ENCODE data around the gene ZNF438. TPM values are rescaled to one million over a fixed set of nuclear protein-coding genes. Genes with fewer than 3 reads are reported as not detected.
"Not testable (repeated sequence)": the region's sequence is repeated elsewhere in the genome, so short reads cannot be mapped to it uniquely, and the experiment has no call there.

The ZNF438 gene
- total and polyA plus RNA-seq, 7 donors = 12.3 to 27.9 (median 20.7) TPM

DNA sequence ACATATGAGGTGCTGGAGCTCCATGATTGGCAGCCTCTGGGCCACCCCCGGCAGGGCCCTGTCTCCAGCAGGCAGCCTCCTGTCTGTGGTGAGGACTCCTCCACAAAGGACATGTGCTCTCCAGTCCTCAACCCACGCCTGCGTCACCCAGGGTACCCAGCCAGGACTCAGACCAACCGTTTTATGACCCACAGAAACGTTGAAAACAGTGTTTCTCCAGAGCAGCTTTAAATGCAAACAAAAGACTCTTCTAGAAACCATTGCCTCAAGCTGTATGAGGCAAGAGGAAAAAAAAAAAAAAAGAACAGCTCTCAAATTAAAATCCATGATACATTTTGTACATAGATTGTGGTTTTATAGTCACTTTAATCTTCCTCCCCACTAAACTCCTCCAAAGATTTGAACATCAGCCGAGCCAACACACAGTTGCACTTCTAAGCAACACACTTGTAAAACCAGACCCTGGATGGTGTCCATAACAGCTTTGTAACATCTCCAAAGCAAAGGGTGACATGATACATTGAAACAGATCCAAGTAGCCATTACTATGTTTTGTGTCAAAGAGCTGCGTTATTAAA is 227.1 kb downstream of the ZNF438 start:
- no peaks in the 10 kb centered on the region for H3K4me1 ChIP-seq
- TF ChIP-seq, protein P1, sequence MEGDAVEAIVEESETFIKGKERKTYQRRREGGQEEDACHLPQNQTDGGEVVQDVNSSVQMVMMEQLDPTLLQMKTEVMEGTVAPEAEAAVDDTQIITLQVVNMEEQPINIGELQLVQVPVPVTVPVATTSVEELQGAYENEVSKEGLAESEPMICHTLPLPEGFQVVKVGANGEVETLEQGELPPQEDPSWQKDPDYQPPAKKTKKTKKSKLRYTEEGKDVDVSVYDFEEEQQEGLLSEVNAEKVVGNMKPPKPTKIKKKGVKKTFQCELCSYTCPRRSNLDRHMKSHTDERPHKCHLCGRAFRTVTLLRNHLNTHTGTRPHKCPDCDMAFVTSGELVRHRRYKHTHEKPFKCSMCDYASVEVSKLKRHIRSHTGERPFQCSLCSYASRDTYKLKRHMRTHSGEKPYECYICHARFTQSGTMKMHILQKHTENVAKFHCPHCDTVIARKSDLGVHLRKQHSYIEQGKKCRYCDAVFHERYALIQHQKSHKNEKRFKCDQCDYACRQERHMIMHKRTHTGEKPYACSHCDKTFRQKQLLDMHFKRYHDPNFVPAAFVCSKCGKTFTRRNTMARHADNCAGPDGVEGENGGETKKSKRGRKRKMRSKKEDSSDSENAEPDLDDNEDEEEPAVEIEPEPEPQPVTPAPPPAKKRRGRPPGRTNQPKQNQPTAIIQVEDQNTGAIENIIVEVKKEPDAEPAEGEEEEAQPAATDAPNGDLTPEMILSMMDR (IDR thresholded peaks at IDR 0.05) = no peak
- intact Hi-C loops (cut with DNase I) = no loop called here
- no peak overlapping the region for H3K4me3 ChIP-seq
- H3K9me3 ChIP-seq = no peaks in the 10 kb centered on the region
- WGBS, 3 donors = 36 to 56% (median 50%) methylated on average over 7 of the region's 7 CpGs
- DNase-seq (peak; percentile 70 to 73), ATAC-seq (peak in 3 of 4 donors; percentile 56 to 64 (median 63))
- H3K27me3 ChIP-seq (ENCODE audit: insufficient read depth in 3 of 3, low read length in 2 of 3) = no peaks in the 10 kb centered on the region
- no peaks in the 10 kb centered on the region for H3K36me3 ChIP-seq (ENCODE audit: insufficient read depth in 1 of 2, low read depth in 1 of 2)
- peak overlapping the region; percentile 41 for H3K27ac ChIP-seq

DNA sequence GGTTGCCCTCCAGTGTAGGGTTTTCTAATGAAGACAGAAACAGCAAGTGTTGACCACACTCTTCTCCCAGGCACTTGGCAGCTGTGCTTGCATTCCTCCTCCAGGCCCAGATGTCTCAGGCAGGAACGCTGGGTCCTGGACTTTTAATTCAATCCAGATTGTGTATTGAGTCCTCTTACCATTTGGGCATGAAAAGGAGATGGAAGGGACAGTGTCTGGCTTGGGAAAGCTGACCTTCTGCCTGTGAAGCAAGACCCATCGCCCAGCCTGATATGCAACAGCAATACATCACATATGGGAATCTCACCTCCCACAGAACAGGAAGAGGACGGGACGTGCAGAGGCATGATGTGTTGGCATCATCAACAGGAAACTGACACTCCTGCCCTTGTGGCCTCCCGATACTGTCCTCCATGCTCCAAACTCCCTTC is 227.8 kb downstream of the ZNF438 start:
- intact Hi-C loops (cut with DNase I) = no loop called here
- TF ChIP-seq, protein P1 (IDR thresholded peaks at IDR 0.05) = no peak
- WGBS, 3 donors = 33 to 40% (median 37%) methylated on average over 5 of the region's 5 CpGs
- no peaks in the 10 kb centered on the region for H3K36me3 ChIP-seq (ENCODE audit: insufficient read depth in 1 of 2, low read depth in 1 of 2)
- no peak overlapping the region for H3K4me3 ChIP-seq
- no peaks in the 10 kb centered on the region for H3K4me1 ChIP-seq
- H3K9me3 ChIP-seq = no peaks in the 10 kb centered on the region
- ATAC-seq (peak; percentile 48 to 78 (median 76)), DNase-seq (peak; percentile 73 to 83)
- no peaks in the 10 kb centered on the region for H3K27me3 ChIP-seq (ENCODE audit: insufficient read depth in 3 of 3, low read length in 2 of 3)
- peak overlapping the region; percentile 41 for H3K27ac ChIP-seq

DNA sequence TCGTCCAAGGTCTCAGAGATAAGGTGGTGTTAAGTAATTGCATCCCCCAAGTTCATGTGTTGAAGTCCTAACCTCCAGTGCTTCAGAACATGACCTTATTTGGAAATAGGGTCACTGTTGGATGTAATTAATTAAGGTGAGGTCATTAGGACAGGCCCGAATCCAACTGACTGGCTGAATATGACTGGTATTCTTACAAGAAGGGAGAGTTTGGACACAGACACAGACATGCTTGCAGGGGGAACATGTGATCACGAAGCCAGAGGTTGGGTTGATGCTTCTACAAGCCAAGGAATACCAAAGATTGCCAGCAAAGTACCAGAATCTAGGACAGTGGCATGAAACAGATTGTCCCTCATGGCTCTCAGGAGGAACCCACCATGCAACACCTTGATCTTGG is 228.6 kb downstream of the ZNF438 start:
- TF ChIP-seq, protein P1 (IDR thresholded peaks at IDR 0.05) = no peak
- Histone ChIP-seq H3K36me3 (ENCODE audit: insufficient read depth in 1 of 2, low read depth in 1 of 2) (no peaks in the 10 kb centered on the region), H3K4me3 (no peak overlapping the region), H3K27ac (peak overlapping the region; percentile 41), H3K27me3 (ENCODE audit: insufficient read depth in 3 of 3, low read length in 2 of 3) (no peaks in the 10 kb centered on the region), H3K9me3 (no peaks in the 10 kb centered on the region), H3K4me1 (no peaks in the 10 kb centered on the region)
- DNase-seq = no peak
- 79 to 92% (median 91%) methylated on average over 3 of the region's 3 CpGs for WGBS, 3 donors
- ATAC-seq = peak in 1 of 4 donors; percentile 31
- intact Hi-C loops (cut with DNase I) = no loop called here

DNA sequence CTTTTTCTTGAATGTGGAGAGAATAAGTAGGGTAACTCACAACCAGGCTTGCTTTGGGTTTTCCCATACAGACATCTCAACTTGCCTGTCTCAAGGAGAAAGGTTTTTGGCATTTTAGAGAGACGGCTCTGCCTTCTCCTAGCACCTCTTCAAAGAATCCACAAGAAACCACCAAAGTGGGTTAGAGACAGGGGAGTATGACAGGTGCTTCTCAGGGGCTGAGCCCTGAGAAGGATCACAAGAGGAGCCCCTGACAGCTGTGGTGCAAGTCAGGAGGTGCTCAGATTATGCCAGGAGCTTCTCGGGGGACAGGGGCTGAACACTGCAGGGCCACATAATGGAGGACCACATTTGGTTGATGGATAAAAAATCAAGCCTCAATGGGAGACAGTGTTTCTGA is 231.3 kb downstream of the ZNF438 start:
- no peak for ATAC-seq
- intact Hi-C loops (cut with DNase I) = no loop called here
- DNase-seq = no peak
- no peak overlapping the region for H3K4me3 ChIP-seq
- H3K9me3 ChIP-seq = no peaks in the 10 kb centered on the region
- no peak overlapping the region for H3K27ac ChIP-seq
- 86 to 93% (median 91%) methylated on average over 2 of the region's 2 CpGs for WGBS, 3 donors
- H3K36me3 ChIP-seq (ENCODE audit: insufficient read depth in 1 of 2, low read depth in 1 of 2) = no peaks in the 10 kb centered on the region
- TF ChIP-seq, protein P1 (IDR thresholded peaks at IDR 0.05) = no peak
- no peaks in the 10 kb centered on the region for H3K4me1 ChIP-seq
- H3K27me3 ChIP-seq (ENCODE audit: insufficient read depth in 3 of 3, low read length in 2 of 3) = no peaks in the 10 kb centered on the region

DNA sequence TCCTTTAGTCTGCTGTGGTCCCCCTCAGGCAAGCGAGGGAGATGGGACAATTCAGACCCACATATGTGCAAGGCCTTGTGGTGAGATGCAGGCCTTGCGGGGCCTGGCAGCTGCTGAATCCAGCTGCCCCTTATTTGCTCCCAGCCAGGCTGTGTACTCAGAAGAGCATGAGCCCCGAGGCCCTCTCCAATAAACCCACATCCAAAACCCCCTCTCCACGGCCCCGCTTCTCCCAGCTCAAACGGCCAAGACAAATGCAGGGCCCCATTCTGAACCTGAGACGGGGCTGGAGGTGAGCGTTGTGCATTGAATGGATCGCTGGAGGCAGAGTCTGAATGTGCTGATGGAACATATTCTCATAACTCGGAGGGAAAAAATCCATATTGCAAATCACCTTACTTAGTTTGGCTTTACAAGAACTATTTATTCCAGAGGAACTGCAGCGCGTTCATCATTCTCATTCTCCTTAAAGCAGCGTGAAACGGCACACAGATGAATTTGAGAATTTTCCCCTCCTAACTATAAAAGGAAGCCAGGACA is 232.9 kb downstream of the ZNF438 start:
- ATAC-seq = no peak
- Histone ChIP-seq H3K27ac (no peak overlapping the region), H3K4me1 (no peaks in the 10 kb centered on the region), H3K27me3 (ENCODE audit: insufficient read depth in 3 of 3, low read length in 2 of 3) (no peaks in the 10 kb centered on the region), H3K4me3 (no peak overlapping the region), H3K36me3 (ENCODE audit: insufficient read depth in 1 of 2, low read depth in 1 of 2) (no peaks in the 10 kb centered on the region), H3K9me3 (no peaks in the 10 kb centered on the region)
- intact Hi-C loops (cut with DNase I) = no loop called here
- TF ChIP-seq, protein P1 (IDR thresholded peaks at IDR 0.05) = no peak
- DNase-seq = no peak
- WGBS, 3 donors = 72 to 78% (median 78%) methylated on average over 14 of the region's 14 CpGs

DNA sequence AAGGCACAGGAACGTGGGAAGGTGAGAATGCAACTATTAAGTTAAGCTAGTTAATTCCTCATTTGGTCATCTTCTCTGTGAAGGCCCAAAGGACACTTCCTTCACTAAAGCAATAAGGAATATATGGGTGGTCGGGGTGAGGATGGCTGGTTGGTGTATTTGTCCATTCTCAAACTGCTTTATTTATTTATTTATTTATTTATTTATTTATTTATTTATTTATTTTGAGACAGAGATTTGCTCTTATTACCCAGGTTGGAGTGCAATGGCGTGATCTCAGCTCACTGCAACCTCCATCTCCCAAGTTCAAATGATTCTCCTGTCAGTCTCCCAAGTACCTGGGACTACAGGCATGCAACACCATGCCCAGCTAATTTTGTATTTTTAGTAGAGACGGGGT is 236.6 kb downstream of the ZNF438 start:
- H3K36me3 ChIP-seq (ENCODE audit: insufficient read depth in 1 of 2, low read depth in 1 of 2); H3K27me3 ChIP-seq (ENCODE audit: insufficient read depth in 3 of 3, low read length in 2 of 3); ATAC-seq; H3K9me3 ChIP-seq; H3K4me3 ChIP-seq; H3K4me1 ChIP-seq; H3K27ac ChIP-seq; intact Hi-C loops (cut with DNase I); DNase-seq: not testable (repeated sequence)
- WGBS, 3 donors = 96 to 97% (median 96%) methylated on average over 4 of the region's 4 CpGs
